HUDEP-2 (cell line): ENCODE results near the gene HIP1.
"Not testable (repeated sequence)": the region's sequence is repeated elsewhere in the genome, so short reads cannot be mapped to it uniquely, and the experiment has no call there.

Experiments used
- DNase-seq, 76 experiments: peaks; one replicate each; lab custom pipeline; 2025; ENCODE audit not compliant: unreplicated experiment in 76 of 76; lab: John Stamatoyannopoulos, UW

Gene HIP1

DNA sequence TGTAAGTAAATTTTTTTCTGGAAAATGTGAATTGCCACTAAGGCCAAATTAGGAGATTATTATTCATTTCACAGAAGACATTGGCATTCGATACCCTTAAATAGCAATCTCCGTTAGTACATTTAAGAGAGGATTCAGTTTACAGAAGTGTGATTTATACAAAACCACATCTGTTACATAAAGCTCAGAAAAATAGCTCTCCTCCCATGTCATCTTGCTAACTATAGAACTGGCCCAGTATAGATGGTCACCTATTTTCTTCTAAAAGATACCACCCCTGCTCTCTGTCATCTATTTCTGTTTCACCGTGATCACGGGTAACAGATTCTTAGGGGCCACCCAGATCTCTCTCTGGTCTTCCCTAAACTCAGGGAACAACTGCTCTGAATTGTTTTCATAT, 119.1 kb downstream of the HIP1 start:
- no peak for DNase-seq

- no peak for DNase-seq
Observed at GRCh38 chr7:75617634-75618234, 121.0 kb downstream of the HIP1 start.

DNA sequence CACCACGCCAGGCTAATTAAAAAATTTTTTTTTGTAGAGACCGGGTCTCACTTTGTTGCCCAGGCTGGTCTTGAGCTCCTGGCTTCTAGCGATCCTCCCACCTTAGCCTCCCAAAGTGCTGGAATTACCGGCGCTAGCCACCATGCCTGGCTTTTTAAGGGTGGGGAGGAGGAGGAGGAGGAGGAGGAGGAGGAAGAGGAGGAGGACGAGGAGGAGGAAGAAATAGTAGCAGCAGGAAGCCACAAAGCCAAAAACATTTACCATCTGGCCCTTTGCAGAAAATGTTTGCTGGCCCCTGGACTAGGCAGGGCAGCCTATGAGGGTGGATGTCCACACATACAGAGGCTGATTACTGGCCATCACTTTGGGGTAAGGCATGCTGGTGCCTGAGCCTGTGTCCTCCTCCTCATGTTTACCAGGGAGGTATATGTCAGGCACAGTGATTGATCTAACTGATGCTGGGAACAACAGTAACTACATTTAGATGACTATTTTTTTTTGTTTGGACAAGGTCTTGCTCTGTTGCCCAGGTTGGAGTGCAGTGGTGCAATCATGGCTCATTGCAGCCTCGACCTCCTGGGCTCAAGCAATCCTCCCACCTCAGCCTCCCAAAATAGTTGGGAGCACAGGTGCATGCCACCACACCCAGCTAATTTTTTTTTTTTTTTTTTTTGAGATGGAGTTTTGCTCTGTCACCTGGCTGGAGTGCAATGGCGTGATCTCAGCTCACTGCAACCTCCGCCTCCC, 122.1 kb downstream of the HIP1 start:
- no peak for DNase-seq

GRCh38 chr7:75614401-75614800, 124.3 kb downstream of the HIP1 start:
- DNase-seq = no peak

DNA sequence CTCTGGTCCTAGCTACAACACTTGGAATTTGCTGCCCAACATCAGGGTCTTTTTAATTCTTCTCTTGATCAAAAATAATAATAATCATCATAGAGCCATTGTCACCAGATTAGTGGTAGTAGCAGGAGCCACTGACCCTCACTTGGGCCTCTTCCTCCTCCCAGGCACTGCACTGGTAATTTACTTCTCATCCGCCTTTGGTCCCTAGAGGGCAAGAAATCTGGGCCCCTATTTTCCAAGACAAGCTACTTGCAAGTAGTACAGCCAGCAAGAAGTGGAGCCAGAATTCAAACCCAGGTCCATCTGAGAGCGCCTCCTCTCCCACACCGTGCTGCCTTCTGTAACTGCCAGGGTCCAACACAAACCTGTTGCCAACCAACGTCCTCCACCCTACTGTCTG, 125.4 kb downstream of the HIP1 start:
- no peak for DNase-seq

- DNase-seq = no peak
Observed at GRCh38 chr7:75611557-75612178, 127.1 kb downstream of the HIP1 start.

GRCh38 chr7:75609416-75609815, 129.3 kb downstream of the HIP1 start:
- DNase-seq = not testable (repeated sequence)

DNA sequence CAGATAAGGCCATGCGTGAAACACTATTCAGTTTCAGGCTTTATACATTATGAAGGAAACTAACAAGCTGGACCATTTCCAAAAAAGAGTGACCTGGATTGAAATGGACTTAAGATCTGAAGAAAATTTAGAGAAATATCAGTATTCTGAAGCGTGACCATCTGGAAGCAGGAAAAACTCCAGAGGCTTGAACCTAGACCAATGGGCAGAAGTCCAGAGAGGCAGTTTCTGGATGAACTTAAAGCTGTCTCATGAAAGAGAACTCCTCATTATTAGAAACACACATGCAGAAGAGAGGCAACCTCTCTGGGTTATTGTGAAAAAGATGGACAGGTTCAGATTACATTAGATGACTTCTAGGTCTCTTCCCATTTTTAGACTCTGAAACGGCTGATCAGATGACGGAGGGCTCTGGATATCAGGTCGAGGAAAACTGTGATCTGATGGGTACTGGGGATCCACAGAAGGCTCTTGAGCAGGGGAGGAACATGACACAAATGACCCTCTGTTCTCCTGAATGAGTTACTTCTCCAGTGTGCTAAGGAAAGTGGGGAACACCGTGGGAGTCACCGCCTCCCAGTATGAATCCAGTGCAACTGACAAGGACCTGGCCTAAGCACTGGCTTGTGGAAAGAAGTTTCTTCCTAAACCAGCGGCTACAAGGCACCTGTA, 130.2 kb downstream of the HIP1 start:
- DNase-seq = no peak

DNA sequence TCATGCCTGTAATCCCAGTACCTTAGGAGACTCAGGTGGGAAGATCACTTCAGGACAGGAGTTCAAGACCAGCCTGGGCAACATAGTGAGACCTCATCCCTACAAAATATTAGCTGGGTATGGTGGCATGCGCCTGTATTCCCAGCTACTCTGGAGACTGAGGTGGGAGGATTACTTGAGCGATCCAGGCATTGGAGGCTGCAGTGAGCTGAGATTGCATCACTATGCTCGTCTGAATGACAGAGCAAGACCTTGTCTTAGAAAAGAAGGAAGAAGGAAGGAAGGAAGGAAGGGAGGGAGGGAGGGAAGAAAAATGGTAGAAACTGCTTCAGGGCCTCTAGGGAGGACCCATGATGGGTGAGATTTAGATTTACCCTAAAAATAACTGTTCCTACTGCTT, 134.3 kb downstream of the HIP1 start:
- no peak for DNase-seq

DNA sequence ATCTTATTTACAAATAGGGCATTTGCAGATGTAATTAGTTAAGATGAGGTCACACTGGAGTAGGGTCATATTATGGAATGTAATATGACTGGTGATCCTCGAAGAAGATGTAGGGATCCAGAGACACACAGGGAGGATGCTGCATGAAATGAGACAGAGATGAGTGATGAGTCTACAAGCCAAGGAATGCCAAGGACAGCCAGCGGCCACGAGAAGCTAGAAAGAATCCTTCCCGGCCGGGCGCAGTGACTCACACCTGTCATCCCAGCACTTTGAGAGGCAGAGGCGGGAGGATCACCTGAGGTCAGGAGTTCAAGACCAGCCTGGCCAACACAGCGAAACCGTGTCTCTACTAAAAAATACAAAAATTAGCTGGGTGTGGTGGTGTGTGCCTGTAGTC, 135.9 kb downstream of the HIP1 start:
- DNase-seq = not testable (repeated sequence)

DNA sequence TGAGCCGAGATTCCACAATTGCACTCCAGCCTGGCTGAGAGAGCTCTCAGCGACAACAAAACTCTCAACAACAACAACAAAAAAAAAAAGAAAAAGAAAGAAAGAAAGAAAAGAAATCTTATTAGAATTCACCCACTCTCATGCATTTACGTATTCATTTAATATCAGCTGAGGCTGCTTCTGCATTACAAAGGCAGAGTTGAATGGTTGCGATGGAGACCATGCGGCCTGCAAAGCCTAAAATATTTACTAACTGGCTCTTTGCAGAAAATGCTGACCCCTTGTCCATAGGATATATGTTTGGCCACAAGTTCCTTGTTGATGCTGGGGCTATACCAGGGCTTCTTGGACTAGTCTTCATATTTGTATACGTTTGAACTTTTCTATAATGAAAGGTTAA, 137.2 kb downstream of the HIP1 start:
- no peak for DNase-seq

DNA sequence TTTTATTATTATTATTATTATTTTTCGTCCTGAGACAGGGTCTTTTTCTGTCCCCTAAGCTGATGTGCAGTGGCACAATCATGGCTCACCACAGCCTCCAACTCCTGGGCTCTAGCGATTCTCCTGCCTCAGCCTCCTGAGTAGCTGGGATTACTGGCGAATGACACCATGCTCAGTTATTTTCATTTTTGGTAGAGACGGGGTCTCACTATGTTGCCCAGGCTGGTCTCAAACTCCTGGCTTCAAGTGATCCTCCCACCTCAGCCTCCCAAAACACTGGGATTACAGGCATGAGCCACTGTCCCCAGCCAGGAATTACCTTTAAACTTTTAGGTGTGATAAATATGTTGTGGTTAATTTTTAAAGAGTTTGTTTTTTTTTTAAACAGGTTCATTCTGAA, 138.0 kb downstream of the HIP1 start:
- DNase-seq = not testable (repeated sequence)

DNA sequence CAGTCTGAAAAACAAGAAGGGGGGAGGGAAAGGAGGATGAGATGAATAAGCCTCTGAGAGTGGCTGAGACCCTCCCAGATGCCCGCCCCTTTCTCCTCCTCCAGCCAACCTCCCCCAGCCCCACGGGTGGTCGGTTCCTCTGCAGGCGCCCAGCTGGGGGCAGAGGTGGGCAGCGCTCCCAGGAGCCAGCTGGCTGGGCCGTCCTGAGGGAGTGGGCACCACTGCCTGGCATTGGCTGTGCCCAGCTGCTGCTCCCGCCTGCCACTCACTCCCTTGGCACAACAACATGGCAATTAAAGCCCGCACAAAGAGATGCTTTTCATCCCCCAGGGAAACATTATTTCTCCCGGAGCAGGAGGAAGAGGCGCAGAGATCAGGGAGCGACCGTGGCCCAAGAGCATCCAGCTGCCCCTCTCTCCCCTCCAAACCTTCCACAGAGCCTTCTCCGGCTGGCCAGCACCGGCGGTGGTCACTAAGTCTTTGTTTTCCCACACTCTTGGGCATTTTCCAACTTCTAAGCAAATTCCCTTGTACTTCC, 139.4 kb downstream of the HIP1 start:
- no peak for DNase-seq

GRCh38 chr7:75596727-75597614, 141.8 kb downstream of the HIP1 start:
- peak in 3 of 76 experiments; percentile 2 to 7 (median 7) for DNase-seq

DNA sequence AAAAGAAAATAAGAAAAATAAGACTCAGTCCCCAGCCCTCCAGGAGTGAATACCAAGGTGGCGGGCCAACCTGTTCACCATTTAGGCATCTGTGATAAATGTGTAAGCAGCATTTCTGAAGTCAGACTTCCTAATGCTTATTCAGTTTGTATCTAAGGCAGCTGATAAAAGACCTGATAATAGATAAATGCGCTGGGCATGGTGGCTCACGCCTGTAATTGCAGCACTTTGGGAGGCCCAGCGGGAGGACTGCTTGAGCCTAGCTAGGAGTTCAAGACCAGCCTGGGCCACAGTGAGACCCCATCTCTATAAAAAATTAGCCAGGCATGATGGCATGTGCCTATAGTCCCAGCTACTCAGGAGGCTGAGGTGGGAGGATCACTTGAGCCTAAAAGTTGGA, 143.0 kb downstream of the HIP1 start:
- no peak for DNase-seq

- not testable (repeated sequence) for DNase-seq
Observed at GRCh38 chr7:75593500-75594184, 145.1 kb downstream of the HIP1 start.

DNA sequence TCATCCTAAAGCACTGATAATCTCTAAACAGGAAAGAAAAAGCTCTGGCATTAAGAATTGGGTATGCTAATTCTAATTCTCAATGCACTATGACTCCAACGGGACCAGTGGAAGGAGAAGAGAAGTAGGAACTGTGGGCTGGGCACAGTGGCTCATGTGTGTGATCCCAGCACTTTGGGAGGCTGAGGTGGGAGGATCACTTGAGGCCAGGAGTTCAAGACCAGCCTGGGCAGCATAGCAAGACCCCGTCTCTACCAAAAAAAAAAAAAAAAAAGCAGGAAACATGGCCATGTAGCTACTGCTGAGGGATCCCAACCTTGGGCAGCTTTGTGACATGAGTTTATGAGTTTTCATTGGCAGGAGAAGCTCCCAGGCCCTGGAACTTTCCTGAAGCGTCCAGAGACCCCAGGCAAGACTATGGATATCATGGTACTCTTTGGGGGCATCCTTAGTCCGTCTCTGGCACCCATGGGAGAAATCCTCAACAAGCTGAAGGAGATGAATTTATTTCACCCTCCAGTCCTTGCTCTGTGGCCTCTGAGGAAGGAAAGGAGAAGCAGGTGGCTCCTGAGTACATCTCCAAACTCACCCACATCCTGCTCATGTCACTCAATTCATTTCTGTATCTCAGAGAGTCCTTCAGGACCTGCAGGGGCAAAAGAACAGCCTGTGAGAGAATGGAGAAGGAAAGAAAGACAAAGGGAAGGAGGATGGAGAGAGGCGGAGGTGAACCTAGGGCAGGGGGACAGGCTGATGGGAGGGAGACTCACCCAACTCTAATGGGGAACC, 147.1 kb downstream of the HIP1 start:
- DNase-seq = no peak

GRCh38 chr7:75590373-75591005, 148.3 kb downstream of the HIP1 start:
- DNase-seq = no peak
